ENCODE data around the gene FAM240B. TPM values are rescaled to one million over a fixed set of nuclear protein-coding genes. Genes with fewer than 3 reads are reported as not detected.

FAM240B gene
- total and polyA plus RNA-seq, 2 of the 4 experiments (the other 2 are of a cell fraction) = not detected

- Histone ChIP-seq H3K14ac (replicated peaks; ENCODE audit: low read depth, low read length) (no peak overlapping the region), H3K4me3 (ENCODE audit: insufficient read depth, low read depth, low read length) (no peak overlapping the region), H2AK9ac (replicated peaks; ENCODE audit: low read depth, low read length, poor library complexity) (no peak overlapping the region), H3K9me1 (ENCODE audit: insufficient read depth, low read length) (no peaks in the 10 kb centered on the region), H3K23ac (ENCODE audit: low read depth, low read length) (no peak overlapping the region), H3K4me2 (ENCODE audit: low read depth, low read length) (no peak overlapping the region), H3K27ac (ENCODE audit: insufficient read depth, low read length) (no peak overlapping the region), H2AFZ (replicated peaks; ENCODE audit: low read length, poor library complexity) (no peak overlapping the region), H2BK5ac (ENCODE audit: low read depth, low read length, poor library complexity, severe bottlenecking) (no peak overlapping the region), H2AK5ac (ENCODE audit: low read depth, low read length) (no peak overlapping the region), H4K91ac (ENCODE audit: insufficient read depth, low read depth, low read length) (no peak overlapping the region), H3K9me3 (ENCODE audit: control insufficient read depth, insufficient read depth, low read length) (peaks cover under 1% of the 10 kb centered on the region), H3K79me1 (ENCODE audit: low read depth in 1 of 2, low read length in 2 of 2) (no peaks in the 10 kb centered on the region), H4K8ac (ENCODE audit: low read depth in 2 of 2, low read length in 2 of 2) (no peak overlapping the region), H2BK20ac (ENCODE audit: low read depth, low read length) (no peak overlapping the region), H2BK120ac (ENCODE audit: low read depth, low read length) (no peak overlapping the region), H3K27me3 (ENCODE audit: control insufficient read depth, insufficient read depth, low read length) (no peaks in the 10 kb centered on the region), H3K36me3 (ENCODE audit: control insufficient read depth, insufficient read depth, low read length) (no peaks in the 10 kb centered on the region), H3K4ac (ENCODE audit: low read depth, low read length) (no peak overlapping the region), H3K18ac (ENCODE audit: low read depth, low read length) (no peak overlapping the region), H3K9ac (ENCODE audit: low read depth, low read length) (no peak overlapping the region), H4K5ac (ENCODE audit: low read depth, low read length) (no peak overlapping the region), H3K4me1 (ENCODE audit: control insufficient read depth, insufficient read depth, low read length) (no peaks in the 10 kb centered on the region), H3K56ac (ENCODE audit: extremely low read depth, insufficient read depth, low read length) (no peak overlapping the region), H4K20me1 (ENCODE audit: insufficient read depth, low read length) (no peaks in the 10 kb centered on the region), H2BK15ac (ENCODE audit: low read depth, low read length) (no peak overlapping the region)
- 66% methylated on average over 5 of the region's 8 CpGs; no CpG with 5 or more reads in 1 of the 2 experiments for WGBS, 2 experiments (ENCODE audit: extremely low coverage in 2 of 2, insufficient read length in 1 of 2)
- ATAC-seq (ENCODE audit: low read depth) (no peak), DNase-seq (no peak)
- dilution Hi-C loops (cut with HindIII; ENCODE audit: low sequenced_read_pairs, unreplicated experiment) = no loop called here
- TF ChIP-seq POLR2A (IDR thresholded peaks at IDR 0.05; ENCODE audit: low read depth, low read length) (no peak), SMC3 (IDR thresholded peaks at IDR 0.05; ENCODE audit: low read depth, low read length) (no peak), NFE2L2 (IDR thresholded peaks at IDR 0.05; ENCODE audit: low read depth, low read length) (no peak), MAZ (IDR thresholded peaks at IDR 0.05; ENCODE audit: borderline replicate concordance, low read depth, low read length) (no peak), MXI1 (IDR thresholded peaks at IDR 0.05; ENCODE audit: borderline replicate concordance, low read depth, low read length) (no peak), ELK1 (IDR thresholded peaks at IDR 0.05; ENCODE audit: borderline replicate concordance, low read depth, low read length) (no peak), RFX5 (IDR thresholded peaks at IDR 0.05; ENCODE audit: low read depth, low read length) (no peak), CEBPB (IDR thresholded peaks at IDR 0.05; ENCODE audit: low read depth, low read length) (no peak), RAD21 (IDR thresholded peaks at IDR 0.05; ENCODE audit: low read length) (no peak), CHD1 (IDR thresholded peaks at IDR 0.05; ENCODE audit: low read depth, low read length) (no peak)
- ChIA-PET POLR2A (ENCODE audit: unreplicated experiment) (no interaction called here), CTCF (no interaction called here)
- in situ Hi-C loops (cut with MboI; ENCODE audit: low sequenced_read_pairs) = no loop called here
- BruUV-seq (replicated peaks) = no TSS peak
- intact Hi-C loops (cut with micrococcal nuclease) = no loop called here
These were observed 27.1 kb upstream of the FAM240B start for GRCh38 chr9:38747067-38747466.
